Naive thymus-derived CD4-positive, alpha-beta T cell (primary cell): ENCODE data around the gene CUL3. TPM values are rescaled to one million over a fixed set of nuclear protein-coding genes. Genes with fewer than 3 reads are reported as not detected.

ENCODE experiments used
- ATAC-seq: fragments of 150-1000 bp; cut with Tn5 transposase; 2 replicates; pipeline ENCODE4 v1.10.0; 2021; ENCODE audit warnings: mild to moderate bottlenecking, moderate library complexity
- CTCF ChIA-PET: fragments of 350-600 bp; sonication (Branson Sonifier 250); formaldehyde crosslinking; loops from one replicate; lab custom pipeline; 2021; ENCODE audit warnings: antibody characterized with exemption; lab: Charles Lee
- POLR2A ChIA-PET: fragments of 350-600 bp; sonication (Branson Sonifier 250); formaldehyde crosslinking; loops from one replicate; lab custom pipeline; 2021; ENCODE audit warnings: antibody characterized with exemption, inconsistent platforms; lab: Charles Lee
- DNase-seq, 9 donors: peaks; one replicate each; pipeline versions ENCODE4 v3.0.0 to v3.0.0-alpha.2; 2020 to 2022; ENCODE audit warnings: mixed read lengths in 1 of 9
- H3K27ac ChIP-seq: one replicate; pipeline ENCODE4 v1.7.0; 2013; ENCODE audit warnings: mild to moderate bottlenecking, low read depth, low read length, moderate library complexity
- H3K27me3 ChIP-seq, 2 donors: one replicate each; pipeline ENCODE4 v1.7.0; 2013; ENCODE audit warnings: low read length in 2 of 2, mild to moderate bottlenecking in 2 of 2, moderate library complexity in 2 of 2; ENCODE audit not compliant: control insufficient read depth in 2 of 2, insufficient read depth in 2 of 2
- H3K36me3 ChIP-seq, 3 experiments: 1 replicate in 2 of 3; 2 replicates in 1 of 3; pipeline ENCODE4 v1.7.0; 2013; ENCODE audit warnings: low read length in 3 of 3, mild to moderate bottlenecking in 3 of 3, moderate library complexity in 1 of 3; ENCODE audit not compliant: insufficient read depth in 3 of 3, control insufficient read depth in 2 of 3
- H3K4me1 ChIP-seq, 2 donors: one replicate each; pipeline ENCODE4 v1.7.0; 2013; ENCODE audit warnings: low read length in 2 of 2, mild to moderate bottlenecking in 2 of 2, moderate library complexity in 1 of 2; ENCODE audit not compliant: control insufficient read depth in 2 of 2, insufficient read depth in 2 of 2
- H3K4me3 ChIP-seq: 2 replicates; pipeline ENCODE4 v1.7.0; 2013; ENCODE audit warnings: mild to moderate bottlenecking, low read length
- H3K9me3 ChIP-seq, 3 experiments: 1 replicate in 2 of 3; 2 replicates in 1 of 3; pipeline ENCODE4 v1.7.0; 2013; ENCODE audit warnings: low read length in 3 of 3; ENCODE audit not compliant: control insufficient read depth in 2 of 3
- H3K27ac Mint-ChIP-seq, 9 donors: one replicate each; pipeline ENCODE4 v1.8.0; 2020 to 2022; ENCODE audit warnings: mixed read lengths in 9 of 9, mild to moderate bottlenecking in 8 of 9, moderate library complexity in 5 of 9, inconsistent platforms in 2 of 9
- H3K27me3 Mint-ChIP-seq, 5 donors: one replicate each; pipeline ENCODE4 v1.8.0; 2021 to 2022; ENCODE audit warnings: mixed read lengths in 5 of 5, mild to moderate bottlenecking in 1 of 5
- H3K36me3 Mint-ChIP-seq, 5 donors: one replicate each; pipeline ENCODE4 v1.8.0; 2020 to 2022; ENCODE audit warnings: mixed read lengths in 5 of 5, mild to moderate bottlenecking in 3 of 5, inconsistent platforms in 1 of 5
- H3K4me1 Mint-ChIP-seq, 7 donors: one replicate each; pipeline ENCODE4 v1.8.0; 2020 to 2022; ENCODE audit warnings: mixed read lengths in 7 of 7, mild to moderate bottlenecking in 3 of 7, inconsistent platforms in 1 of 7
- H3K4me3 Mint-ChIP-seq, 10 donors: one replicate each; pipeline ENCODE4 v1.8.0; 2020 to 2022; ENCODE audit warnings: mild to moderate bottlenecking in 10 of 10, mixed read lengths in 10 of 10, moderate library complexity in 6 of 10, inconsistent platforms in 2 of 10
- H3K9me3 Mint-ChIP-seq, 11 donors: one replicate each; pipeline ENCODE4 v1.8.0; 2020 to 2022; ENCODE audit warnings: mixed read lengths in 11 of 11, mild to moderate bottlenecking in 4 of 11, inconsistent platforms in 1 of 11, moderate library complexity in 1 of 11
- intact Hi-C, 2 donors: fragments of 100-400 bp; cut with micrococcal nuclease; formaldehyde crosslinking; loops; one replicate each; pipeline ENCODE4 v1.15.1; 2023
- polyA plus RNA-seq, 2 donors: library from polyadenylated mRNA; unstranded; fragments of 300-500 nt; fragmentation: Illumina TruSeq; gene quantifications; one replicate each; pipeline ENCODE4 v1.2.3, GENCODE V29; 2021
- total RNA-seq, 6 experiments: library from RNA in 5 of 6; stranded (reverse) in 5 of 6; gene quantifications; 1 replicate in 5 of 6; 2 replicates in 1 of 6; pipeline ENCODE4 v1.2.3 and lab custom pipeline; 2021 to 2026

The CUL3 gene
- total and polyA plus RNA-seq, 7 experiments from 2014 or later: 21.4 to 97.0 (median 84.3) TPM

GRCh38 chr2:224440988-224441387, 144.2 kb downstream of the CUL3 start:
- H3K4me3 ChIP-seq: no peak overlapping the region
- ChIA-PET POLR2A (no interaction called here), CTCF (no interaction called here)
- H3K27ac Mint-ChIP-seq: no peak overlapping the region
- peaks cover 7 to 23% (median 16%) of the 10 kb centered on the region in 7 donors for H3K4me1 Mint-ChIP-seq
- ATAC-seq: peak; percentile 28
- H3K36me3 Mint-ChIP-seq: peaks cover 0 to 8% (median 3%) of the 10 kb centered on the region in 5 donors
- no peak for DNase-seq
- H3K36me3 ChIP-seq: no peaks in the 10 kb centered on the region
- H3K27me3 Mint-ChIP-seq: peaks cover 46 to 65% (median 56%) of the 10 kb centered on the region in 5 donors
- H3K9me3 Mint-ChIP-seq: peaks cover 0 to 7% (median 0%) of the 10 kb centered on the region in 11 donors
- H3K27me3 ChIP-seq: peaks cover 0 to 3% of the 10 kb centered on the region in 2 donors
- no peaks in the 10 kb centered on the region for H3K9me3 ChIP-seq
- H3K4me3 Mint-ChIP-seq: peak overlapping the region in 7 of 10 donors; percentile 1 to 84 (median 70)
- no peak overlapping the region for H3K27ac ChIP-seq
- intact Hi-C loops: loop anchor here in 1 of 2 donors (10.0 kb wide), 1 partner anchor 204 kb away; no protein-coding TSS in a partner anchor
- H3K4me1 ChIP-seq: no peaks in the 10 kb centered on the region

DNA sequence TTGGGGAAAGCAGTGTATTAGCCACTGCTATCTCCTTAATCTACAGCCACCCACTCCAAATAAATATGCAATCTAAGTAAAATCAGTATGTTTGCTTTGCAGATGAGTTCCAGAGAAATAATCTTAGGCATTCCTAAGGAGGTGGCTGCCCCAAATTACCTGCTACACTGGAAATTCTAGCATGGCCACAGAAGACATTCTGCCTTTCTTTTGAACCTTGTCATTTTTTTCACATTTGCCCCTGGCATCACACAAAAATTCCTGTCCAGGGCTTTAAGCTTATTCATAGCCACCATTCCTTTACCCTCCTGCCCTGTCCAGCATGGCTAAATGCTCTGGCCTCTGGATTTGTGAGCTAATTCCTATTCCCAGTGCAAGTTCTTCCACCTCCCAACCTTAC, 146.4 kb downstream of the CUL3 start:
- H3K27me3 Mint-ChIP-seq: peaks cover 42 to 56% (median 47%) of the 10 kb centered on the region in 5 donors
- ChIA-PET POLR2A (no interaction called here), CTCF (no interaction called here)
- no peaks in the 10 kb centered on the region for H3K9me3 ChIP-seq
- DNase-seq (no peak), ATAC-seq (no peak)
- no peaks in the 10 kb centered on the region for H3K4me1 ChIP-seq
- H3K36me3 ChIP-seq: no peaks in the 10 kb centered on the region
- no peak overlapping the region for H3K4me3 ChIP-seq
- H3K9me3 Mint-ChIP-seq: peaks cover 0 to 7% (median 0%) of the 10 kb centered on the region in 11 donors
- intact Hi-C loops: no loop called here
- H3K27me3 ChIP-seq: peaks cover 0 to 3% of the 10 kb centered on the region in 2 donors
- H3K36me3 Mint-ChIP-seq: peaks cover 0 to 8% (median 3%) of the 10 kb centered on the region in 5 donors
- no peak overlapping the region for H3K27ac ChIP-seq
- H3K27ac Mint-ChIP-seq: no peak overlapping the region
- H3K4me3 Mint-ChIP-seq: no peak overlapping the region
- H3K4me1 Mint-ChIP-seq: peaks cover 7 to 20% (median 16%) of the 10 kb centered on the region in 7 donors

- CTCF ChIA-PET: no interaction called here
- intact Hi-C loops: no loop called here
- DNase-seq (no peak), ATAC-seq (no peak)
- Mint-ChIP-seq H3K4me1 (peaks cover under 1 to 11% (median 5%) of the 10 kb centered on the region in 7 donors), H3K9me3 (peaks cover 0 to 7% (median 0%) of the 10 kb centered on the region in 11 donors), H3K27me3 (peaks cover 29 to 45% (median 34%) of the 10 kb centered on the region in 5 donors), H3K36me3 (peaks cover 0 to 5% (median 0%) of the 10 kb centered on the region in 5 donors), H3K27ac (no peak overlapping the region), H3K4me3 (no peak overlapping the region)
- Histone ChIP-seq H3K27ac (no peak overlapping the region), H3K36me3 (no peaks in the 10 kb centered on the region), H3K4me1 (no peaks in the 10 kb centered on the region), H3K4me3 (no peak overlapping the region), H3K27me3 (peaks cover 0 to 3% of the 10 kb centered on the region in 2 donors), H3K9me3 (no peaks in the 10 kb centered on the region)
- POLR2A ChIA-PET: no interaction called here
Observed at GRCh38 chr2:224436634-224437033, 148.5 kb downstream of the CUL3 start.

DNA sequence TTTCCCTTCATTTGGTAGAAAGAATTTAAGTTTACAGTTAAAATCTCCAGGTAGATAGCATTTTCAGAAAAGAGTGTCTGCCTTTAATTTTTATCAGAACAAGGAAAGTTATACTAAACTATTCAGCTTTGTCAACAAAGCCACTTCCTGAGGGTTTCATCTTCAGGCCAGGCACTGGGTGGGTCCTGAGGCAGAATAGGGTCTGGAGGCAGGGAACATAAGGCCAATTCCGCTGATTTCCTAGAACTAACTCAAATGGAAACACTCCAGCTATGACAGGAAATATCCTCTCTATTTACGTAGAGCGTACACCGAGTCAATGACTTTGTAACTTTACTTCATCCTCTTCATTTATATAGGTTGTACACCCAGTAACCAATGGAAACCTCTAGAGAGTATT, 150.5 kb downstream of the CUL3 start:
- intact Hi-C loops: no loop called here
- no peak for ATAC-seq

GRCh38 chr2:224433442-224433841, 151.7 kb downstream of the CUL3 start:
- Mint-ChIP-seq H3K9me3 (peaks cover 0 to 4% (median 0%) of the 10 kb centered on the region in 11 donors), H3K4me1 (peaks cover 0 to 6% (median 0%) of the 10 kb centered on the region in 7 donors), H3K36me3 (no peaks in the 10 kb centered on the region), H3K27ac (no peak overlapping the region), H3K4me3 (no peak overlapping the region), H3K27me3 (peaks cover 2 to 29% (median 7%) of the 10 kb centered on the region in 5 donors)
- Histone ChIP-seq H3K4me1 (no peaks in the 10 kb centered on the region), H3K4me3 (no peak overlapping the region), H3K27me3 (no peaks in the 10 kb centered on the region), H3K36me3 (no peaks in the 10 kb centered on the region), H3K9me3 (no peaks in the 10 kb centered on the region), H3K27ac (no peak overlapping the region)
- POLR2A ChIA-PET: no interaction called here
- intact Hi-C loops: no loop called here
- DNase-seq: no peak
- no peak for ATAC-seq
- CTCF ChIA-PET: no interaction called here

More for the DNA sequence above, 150.5 kb downstream of the CUL3 start:
- POLR2A ChIA-PET: no interaction called here
- no peaks in the 10 kb centered on the region for H3K36me3 Mint-ChIP-seq
- Histone ChIP-seq H3K27me3 (peaks cover 0 to 2% of the 10 kb centered on the region in 2 donors), H3K27ac (no peak overlapping the region), H3K9me3 (no peaks in the 10 kb centered on the region), H3K36me3 (no peaks in the 10 kb centered on the region), H3K4me3 (no peak overlapping the region), H3K4me1 (no peaks in the 10 kb centered on the region)
- H3K4me3 Mint-ChIP-seq: no peak overlapping the region
- peaks cover 0 to 7% (median 0%) of the 10 kb centered on the region in 11 donors for H3K9me3 Mint-ChIP-seq
- peaks cover 11 to 28% (median 15%) of the 10 kb centered on the region in 5 donors for H3K27me3 Mint-ChIP-seq
- DNase-seq: no peak
- H3K4me1 Mint-ChIP-seq: peaks cover 0 to 6% (median 0%) of the 10 kb centered on the region in 7 donors
- H3K27ac Mint-ChIP-seq: no peak overlapping the region
- CTCF ChIA-PET: no interaction called here

- Mint-ChIP-seq H3K4me1 (peaks cover 0 to 6% (median 0%) of the 10 kb centered on the region in 7 donors), H3K27me3 (peaks cover 0 to 24% (median 7%) of the 10 kb centered on the region in 5 donors), H3K4me3 (no peak overlapping the region), H3K36me3 (no peaks in the 10 kb centered on the region), H3K27ac (no peak overlapping the region), H3K9me3 (peaks cover 0 to 4% (median 0%) of the 10 kb centered on the region in 11 donors)
- no peaks in the 10 kb centered on the region for H3K9me3 ChIP-seq
- H3K4me3 ChIP-seq: no peak overlapping the region
- ChIA-PET POLR2A (no interaction called here), CTCF (no interaction called here)
- no peak overlapping the region for H3K27ac ChIP-seq
- H3K4me1 ChIP-seq: no peaks in the 10 kb centered on the region
- ATAC-seq (no peak), DNase-seq (no peak)
- H3K27me3 ChIP-seq: no peaks in the 10 kb centered on the region
- H3K36me3 ChIP-seq: no peaks in the 10 kb centered on the region
- intact Hi-C loops: no loop called here
Observed at GRCh38 chr2:224432003-224432579, 153.1 kb downstream of the CUL3 start.

GRCh38 chr2:224429441-224429810, 155.7 kb downstream of the CUL3 start:
- Histone ChIP-seq H3K27me3 (no peaks in the 10 kb centered on the region), H3K36me3 (no peaks in the 10 kb centered on the region), H3K4me3 (no peak overlapping the region), H3K27ac (no peak overlapping the region), H3K4me1 (no peaks in the 10 kb centered on the region), H3K9me3 (no peaks in the 10 kb centered on the region)
- DNase-seq (no peak), ATAC-seq (no peak)
- intact Hi-C loops: no loop called here
- Mint-ChIP-seq H3K27me3 (peaks cover 0 to 24% (median 3%) of the 10 kb centered on the region in 5 donors), H3K36me3 (peaks cover 0 to 5% (median 0%) of the 10 kb centered on the region in 5 donors), H3K4me1 (peaks cover 0 to 6% (median 0%) of the 10 kb centered on the region in 7 donors), H3K27ac (no peak overlapping the region), H3K4me3 (no peak overlapping the region), H3K9me3 (peaks cover 2 to 16% (median 7%) of the 10 kb centered on the region in 11 donors)
- POLR2A ChIA-PET: no interaction called here
- CTCF ChIA-PET: no interaction called here
